PFSK-1 (cell line): Measurements from ENCODE around the gene DNAJB13.

Experiments
- POLR2AphosphoS5 ChIP-seq: IDR thresholded peaks from 2 replicates; pipeline ENCODE4 v1.6.1; 2012; ENCODE audit warnings: low read depth, mild to moderate bottlenecking, control low read depth, low read length, moderate library complexity
- SIN3A ChIP-seq: IDR thresholded peaks from 2 replicates; pipeline ENCODE4 v1.6.1; 2012; ENCODE audit warnings: mild to moderate bottlenecking, low read length, moderate library complexity, borderline replicate concordance; ENCODE audit not compliant: insufficient read depth
- TAF1 ChIP-seq: IDR thresholded peaks from 2 replicates; pipeline ENCODE4 v1.6.1; 2012; ENCODE audit warnings: low read length, control low read depth, borderline replicate concordance; ENCODE audit not compliant: insufficient read depth
- TF ChIP-seq, protein P1 (sequence below), 2 experiments: IDR thresholded peaks; 2 replicates each; pipeline versions ENCODE4 v1.6.1 to v1.8.0; 2011 to 2012; ENCODE audit warnings: low read depth in 2 of 2, low read length in 2 of 2, control low read depth in 1 of 2, inconsistent platforms in 1 of 2, mild to moderate bottlenecking in 1 of 2, moderate library complexity in 1 of 2; ENCODE audit not compliant: insufficient read depth in 1 of 2

DNA sequence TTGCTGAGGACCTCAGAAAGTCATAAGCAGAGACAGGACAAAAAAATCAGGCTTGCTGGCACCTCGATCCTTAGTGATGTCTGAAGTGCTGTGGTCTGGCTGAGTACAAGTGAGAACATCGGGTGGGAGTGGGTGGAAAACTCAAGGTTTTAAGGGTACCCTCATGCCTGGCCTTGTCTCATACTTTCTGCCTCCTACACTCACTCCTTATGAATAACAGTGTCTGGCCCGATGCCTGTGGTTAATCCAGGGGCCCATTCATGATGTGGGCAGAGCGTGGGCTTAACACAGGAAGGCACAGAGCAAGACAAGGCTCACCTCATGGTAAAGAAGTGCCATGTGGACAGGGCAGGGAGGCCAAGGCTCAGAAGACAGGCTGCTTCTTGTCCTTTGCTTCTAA, 69.0 kb downstream of the DNAJB13 start:
- no peak for TF ChIP-seq TAF1
- no peak for TF ChIP-seq SIN3A
- TF ChIP-seq, protein P1, sequence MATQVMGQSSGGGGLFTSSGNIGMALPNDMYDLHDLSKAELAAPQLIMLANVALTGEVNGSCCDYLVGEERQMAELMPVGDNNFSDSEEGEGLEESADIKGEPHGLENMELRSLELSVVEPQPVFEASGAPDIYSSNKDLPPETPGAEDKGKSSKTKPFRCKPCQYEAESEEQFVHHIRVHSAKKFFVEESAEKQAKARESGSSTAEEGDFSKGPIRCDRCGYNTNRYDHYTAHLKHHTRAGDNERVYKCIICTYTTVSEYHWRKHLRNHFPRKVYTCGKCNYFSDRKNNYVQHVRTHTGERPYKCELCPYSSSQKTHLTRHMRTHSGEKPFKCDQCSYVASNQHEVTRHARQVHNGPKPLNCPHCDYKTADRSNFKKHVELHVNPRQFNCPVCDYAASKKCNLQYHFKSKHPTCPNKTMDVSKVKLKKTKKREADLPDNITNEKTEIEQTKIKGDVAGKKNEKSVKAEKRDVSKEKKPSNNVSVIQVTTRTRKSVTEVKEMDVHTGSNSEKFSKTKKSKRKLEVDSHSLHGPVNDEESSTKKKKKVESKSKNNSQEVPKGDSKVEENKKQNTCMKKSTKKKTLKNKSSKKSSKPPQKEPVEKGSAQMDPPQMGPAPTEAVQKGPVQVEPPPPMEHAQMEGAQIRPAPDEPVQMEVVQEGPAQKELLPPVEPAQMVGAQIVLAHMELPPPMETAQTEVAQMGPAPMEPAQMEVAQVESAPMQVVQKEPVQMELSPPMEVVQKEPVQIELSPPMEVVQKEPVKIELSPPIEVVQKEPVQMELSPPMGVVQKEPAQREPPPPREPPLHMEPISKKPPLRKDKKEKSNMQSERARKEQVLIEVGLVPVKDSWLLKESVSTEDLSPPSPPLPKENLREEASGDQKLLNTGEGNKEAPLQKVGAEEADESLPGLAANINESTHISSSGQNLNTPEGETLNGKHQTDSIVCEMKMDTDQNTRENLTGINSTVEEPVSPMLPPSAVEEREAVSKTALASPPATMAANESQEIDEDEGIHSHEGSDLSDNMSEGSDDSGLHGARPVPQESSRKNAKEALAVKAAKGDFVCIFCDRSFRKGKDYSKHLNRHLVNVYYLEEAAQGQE (IDR thresholded peaks at IDR 0.05; ENCODE audit: insufficient read depth in 1 of 2, low read depth in 2 of 2, low read length in 2 of 2), result no peak
- no peak for TF ChIP-seq POLR2AphosphoS5
